Measurements from ENCODE around the gene STK32C.
A peak's percentile ranks its signal among the peaks of the same experiment; 100 is the strongest.

The STK32C gene

DNA sequence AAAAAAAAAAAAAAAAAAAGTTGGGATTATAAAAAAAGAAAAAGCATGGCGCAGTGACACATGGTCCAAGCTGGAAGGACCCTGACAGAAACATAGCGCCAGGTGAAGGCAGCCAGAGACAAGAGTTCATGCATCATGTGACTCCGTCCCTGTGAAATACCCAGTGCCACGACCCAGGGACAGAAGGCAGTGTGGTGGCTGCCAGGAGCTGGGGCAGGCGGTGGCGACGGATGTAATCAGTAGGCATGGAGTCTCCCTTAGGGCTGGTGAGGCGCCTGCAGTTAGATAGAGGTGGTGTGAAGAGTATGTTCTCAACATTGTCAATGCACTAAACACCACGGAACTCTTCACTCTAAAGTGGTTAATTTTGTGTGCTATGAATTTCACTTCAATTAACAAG, 43.9 kb downstream of the STK32C start:
- intact Hi-C loops (cut with DNase I) = no loop called here

DNA sequence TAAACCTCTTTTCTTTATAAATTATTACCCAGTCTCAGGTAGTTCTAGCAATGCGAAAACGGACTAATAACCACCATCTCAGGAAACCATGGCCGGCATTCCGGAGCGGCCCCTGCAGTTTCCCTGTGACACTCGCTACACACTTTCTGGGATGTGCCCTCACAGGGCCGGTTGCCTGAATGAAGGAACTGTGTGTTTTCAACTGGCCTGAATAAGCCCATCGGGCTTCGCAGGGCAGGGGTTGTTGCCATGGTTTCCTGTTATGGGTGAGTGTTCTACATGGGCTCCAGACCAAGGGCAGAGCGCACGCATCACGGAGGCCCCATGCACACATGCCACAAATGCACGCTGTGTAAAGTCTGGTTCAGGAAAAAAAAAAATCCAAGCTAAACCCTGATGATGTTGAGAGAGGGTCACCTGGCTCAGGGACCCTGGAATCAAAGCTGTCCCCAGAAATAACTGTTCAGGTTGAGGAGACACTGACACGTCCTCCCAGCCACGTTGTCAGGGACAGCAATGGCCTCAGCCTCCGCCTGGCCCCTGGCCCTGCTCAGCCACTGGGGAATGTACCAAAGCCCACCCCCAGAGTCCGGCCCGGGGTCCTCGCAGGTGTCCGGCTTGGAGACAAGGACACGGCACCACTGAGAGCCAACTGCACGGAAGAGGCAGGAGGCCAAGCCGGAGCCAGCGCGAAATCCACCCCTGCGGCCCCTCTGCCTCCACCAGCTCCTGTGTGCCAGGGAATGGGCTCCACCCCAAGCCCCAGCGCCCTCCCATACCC, 47.9 kb downstream of the STK32C start:
- no peak for DNase-seq
- intact Hi-C loops (cut with DNase I) = no loop called here

More for the DNA sequence above, 43.9 kb downstream of the STK32C start:
- no peak for DNase-seq

DNA sequence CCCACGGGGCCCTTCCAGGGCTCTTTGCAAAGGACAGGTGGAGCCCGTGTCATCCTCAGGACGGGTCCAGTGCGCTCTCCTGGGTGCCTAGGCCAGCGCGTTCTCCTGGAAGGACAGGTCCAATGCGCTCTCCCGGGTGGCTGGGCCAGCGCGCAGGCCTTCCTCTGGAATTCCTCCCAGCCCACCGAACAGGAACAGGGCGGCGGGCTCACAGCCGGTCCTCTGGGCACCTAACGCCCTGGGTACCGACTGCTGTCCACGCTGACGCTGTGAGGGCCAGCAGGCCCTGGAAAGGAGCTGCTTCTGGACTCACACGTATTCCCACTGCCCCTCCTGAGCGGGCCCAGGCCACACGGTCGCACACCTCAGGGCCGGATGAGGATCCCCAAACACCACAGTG, 49.3 kb downstream of the STK32C start:
- intact Hi-C loops (cut with DNase I) = no loop called here
- DNase-seq = no peak

DNA sequence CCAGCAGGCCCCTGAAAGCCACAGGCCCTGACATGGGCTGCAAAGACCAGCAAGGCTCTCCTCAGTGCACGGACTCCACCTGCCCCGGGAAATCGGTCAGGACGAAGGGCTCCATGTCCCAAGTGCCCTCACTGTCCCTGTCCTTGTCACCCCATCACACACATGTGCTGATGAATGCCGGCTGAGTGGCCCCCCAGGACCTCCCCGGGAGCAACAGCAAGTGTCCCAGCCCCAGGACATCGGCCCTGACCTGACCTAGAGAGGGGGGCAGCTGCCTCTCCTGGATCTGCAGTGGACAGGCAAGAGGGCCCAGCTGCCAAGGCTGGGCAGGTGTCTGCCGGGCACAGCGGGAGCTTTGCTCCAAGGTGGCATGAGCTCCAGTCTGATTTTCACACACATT, 49.8 kb downstream of the STK32C start:
- intact Hi-C loops (cut with DNase I) = no loop called here
- DNase-seq = no peak

DNA sequence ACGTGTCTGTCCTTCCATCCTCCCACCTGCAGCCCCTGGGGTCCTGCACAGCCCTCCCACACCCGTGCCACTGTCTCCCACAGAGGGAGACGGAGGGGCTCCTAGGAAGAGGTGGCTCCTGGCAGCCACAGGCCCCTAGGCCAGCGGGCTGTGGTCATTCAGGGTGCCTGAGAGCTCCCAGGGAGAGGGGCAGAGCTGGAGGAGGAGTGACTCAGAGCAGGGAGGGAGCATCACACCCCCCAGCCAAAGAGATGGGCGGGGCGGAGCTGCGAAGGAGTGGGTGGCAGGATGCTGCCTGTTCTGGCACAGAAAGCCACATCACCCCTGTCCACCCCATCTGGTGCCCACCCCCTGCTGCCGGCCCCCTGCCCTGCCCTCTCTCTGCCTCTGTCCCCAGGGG, 50.5 kb downstream of the STK32C start:
- intact Hi-C loops (cut with DNase I) = no loop called here
- DNase-seq = peak in 32 of 42 donors; percentile 30 to 86 (median 68)

DNA sequence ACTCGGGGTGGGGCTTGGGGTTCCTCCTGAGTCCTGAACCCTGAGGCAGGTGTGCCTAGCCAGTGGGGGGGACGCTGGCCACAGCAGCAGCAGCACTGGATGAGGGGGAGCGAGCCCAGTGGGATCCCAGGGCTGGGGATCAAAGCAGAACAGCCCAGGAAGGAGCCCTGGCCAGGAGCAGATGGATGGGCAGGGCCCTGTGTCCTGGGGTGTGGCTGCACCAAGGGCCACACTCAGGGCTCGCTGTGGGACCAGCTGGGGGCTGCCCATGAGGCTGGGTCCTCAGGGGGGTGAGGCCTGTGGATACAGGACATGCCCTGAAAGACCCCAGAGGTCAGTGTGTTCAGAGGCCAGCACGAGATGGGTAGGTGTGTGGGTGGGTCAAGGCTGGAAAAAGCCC, 50.9 kb downstream of the STK32C start:
- DNase-seq = no peak
- intact Hi-C loops (cut with DNase I) = no loop called here

DNA sequence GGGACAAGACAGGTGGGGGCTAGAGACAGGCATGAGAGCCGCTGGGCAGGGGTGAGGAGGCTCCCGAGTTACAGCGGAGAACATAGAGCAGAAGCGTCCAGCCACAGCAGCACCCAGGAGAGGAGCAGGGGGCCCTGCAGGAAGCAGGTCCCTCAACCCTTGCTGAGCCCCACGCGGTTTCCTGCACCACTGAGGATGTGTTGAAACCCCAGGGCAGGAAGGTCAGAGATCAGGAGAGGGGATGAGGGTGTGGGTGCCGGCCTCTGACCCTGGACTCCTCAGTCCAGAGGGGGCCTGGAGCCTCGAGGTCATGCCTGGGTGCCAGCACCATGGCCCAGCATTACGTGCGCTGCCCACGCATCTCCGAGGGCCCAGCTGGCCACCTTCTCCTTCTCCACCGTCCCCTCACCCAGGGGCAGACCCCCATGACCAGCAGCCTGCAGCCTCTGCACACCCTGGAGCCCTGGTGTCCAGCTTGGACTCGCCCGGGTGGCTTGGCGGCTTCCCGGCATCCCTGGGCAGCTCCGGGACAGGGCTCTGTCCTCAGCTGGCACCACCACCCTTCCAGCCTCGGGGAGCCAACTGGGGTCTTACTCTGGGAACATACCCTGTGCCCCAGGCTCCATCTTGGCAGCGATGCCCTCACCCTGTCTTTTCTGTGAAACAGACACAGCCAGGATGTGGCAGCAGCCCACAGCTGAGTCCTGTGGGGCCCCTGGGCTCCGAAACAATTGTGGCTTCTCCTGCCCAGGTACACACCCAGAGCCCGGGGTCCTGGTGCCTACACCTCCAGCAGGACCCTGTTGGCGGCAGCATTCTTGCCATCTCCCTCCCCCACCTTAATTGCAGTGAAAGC, 52.0 kb downstream of the STK32C start:
- intact Hi-C loops (cut with DNase I) = no loop called here
- no peak for DNase-seq

DNA sequence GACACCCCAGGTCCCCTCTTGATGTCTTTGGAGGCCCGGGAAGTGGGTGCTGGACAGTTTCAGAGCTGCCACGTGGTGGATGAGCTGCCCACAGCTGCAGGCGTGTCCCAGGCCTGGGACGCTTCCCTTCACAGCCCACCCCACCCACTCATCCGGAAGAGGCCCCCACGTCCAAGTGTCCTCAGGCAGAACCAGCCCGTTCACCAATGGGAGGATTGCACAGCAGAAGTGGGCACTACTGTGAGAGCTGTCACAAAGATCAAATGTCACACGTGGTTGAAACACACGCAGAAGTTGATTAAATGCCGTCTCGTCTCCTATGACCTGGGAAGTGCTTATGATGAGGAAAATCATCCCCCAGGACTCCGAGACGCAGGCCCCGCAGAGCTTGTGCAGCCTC, 52.9 kb downstream of the STK32C start:
- intact Hi-C loops (cut with DNase I) = no loop called here
- DNase-seq = no peak

DNA sequence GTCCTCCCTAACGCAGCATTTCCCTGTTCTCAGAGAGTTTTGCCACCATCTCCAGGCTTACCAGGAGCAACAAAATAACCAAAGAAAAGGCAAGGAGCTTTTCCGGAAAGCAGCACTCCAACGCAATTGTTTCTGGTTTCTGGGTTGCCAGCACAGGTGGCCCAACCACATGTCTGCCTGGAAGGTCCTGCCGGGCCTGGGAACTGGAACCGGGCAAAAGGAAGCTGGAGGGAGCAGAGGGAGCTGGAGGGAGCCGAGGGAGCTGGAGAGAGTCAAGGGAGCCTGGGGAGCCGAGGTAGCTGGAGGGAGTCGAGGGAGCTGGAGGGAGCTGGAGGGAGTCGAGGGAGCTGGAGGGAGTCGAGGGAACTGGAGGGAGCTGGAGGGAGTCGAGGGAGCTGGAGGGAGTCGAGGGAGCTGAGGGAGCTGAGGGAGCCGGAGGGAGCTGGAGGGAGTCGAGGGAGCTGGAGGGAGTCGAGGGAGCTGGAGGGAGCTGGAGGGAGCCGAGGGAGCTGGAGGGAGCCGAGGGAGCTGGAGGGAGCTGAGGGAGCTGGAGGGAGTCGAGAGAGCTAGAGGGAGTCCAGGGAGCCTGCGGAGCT, 54.6 kb downstream of the STK32C start:
- intact Hi-C loops (cut with DNase I) = no loop called here
- DNase-seq = no peak

DNA sequence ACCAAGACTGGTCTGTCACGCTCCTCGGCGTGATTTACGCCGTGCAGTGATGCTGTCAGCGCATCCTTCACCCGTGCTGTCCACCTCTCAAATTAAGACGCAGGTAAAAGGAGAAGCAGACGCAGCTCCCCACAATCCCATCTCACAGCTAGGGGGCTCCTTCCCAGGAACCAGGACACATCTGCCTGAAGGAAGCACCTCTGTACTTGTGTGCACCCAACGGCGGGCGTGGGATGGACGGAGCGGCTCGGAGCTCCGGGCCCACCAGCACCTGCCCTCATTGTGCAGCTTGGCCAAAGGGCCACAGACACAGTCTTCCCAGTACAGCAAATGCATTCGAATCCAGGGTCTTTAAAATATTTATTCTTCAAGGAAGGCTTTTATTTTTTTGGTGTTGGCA, 55.3 kb downstream of the STK32C start:
- intact Hi-C loops (cut with DNase I) = no loop called here
- no peak for DNase-seq

DNA sequence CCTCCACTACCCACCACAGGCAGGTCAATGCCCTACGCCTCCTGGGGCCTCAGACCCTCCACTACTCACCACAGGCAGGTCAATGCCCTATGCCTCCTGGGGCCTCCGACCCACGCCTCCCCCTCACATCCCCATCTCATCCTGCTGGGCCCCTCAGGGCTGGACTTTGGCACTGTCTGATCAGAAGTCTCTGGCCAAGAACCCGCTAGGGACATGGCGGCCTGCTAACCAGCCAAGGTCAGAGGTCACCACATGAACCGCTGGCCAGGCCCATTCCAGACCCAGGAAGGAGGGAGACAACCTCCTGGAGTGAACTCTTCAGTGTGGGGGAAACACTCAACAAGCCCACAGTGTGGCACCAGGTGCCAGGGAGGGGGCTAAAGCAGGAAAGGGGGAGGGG, 55.8 kb downstream of the STK32C start:
- DNase-seq = no peak
- intact Hi-C loops (cut with DNase I) = no loop called here

DNA sequence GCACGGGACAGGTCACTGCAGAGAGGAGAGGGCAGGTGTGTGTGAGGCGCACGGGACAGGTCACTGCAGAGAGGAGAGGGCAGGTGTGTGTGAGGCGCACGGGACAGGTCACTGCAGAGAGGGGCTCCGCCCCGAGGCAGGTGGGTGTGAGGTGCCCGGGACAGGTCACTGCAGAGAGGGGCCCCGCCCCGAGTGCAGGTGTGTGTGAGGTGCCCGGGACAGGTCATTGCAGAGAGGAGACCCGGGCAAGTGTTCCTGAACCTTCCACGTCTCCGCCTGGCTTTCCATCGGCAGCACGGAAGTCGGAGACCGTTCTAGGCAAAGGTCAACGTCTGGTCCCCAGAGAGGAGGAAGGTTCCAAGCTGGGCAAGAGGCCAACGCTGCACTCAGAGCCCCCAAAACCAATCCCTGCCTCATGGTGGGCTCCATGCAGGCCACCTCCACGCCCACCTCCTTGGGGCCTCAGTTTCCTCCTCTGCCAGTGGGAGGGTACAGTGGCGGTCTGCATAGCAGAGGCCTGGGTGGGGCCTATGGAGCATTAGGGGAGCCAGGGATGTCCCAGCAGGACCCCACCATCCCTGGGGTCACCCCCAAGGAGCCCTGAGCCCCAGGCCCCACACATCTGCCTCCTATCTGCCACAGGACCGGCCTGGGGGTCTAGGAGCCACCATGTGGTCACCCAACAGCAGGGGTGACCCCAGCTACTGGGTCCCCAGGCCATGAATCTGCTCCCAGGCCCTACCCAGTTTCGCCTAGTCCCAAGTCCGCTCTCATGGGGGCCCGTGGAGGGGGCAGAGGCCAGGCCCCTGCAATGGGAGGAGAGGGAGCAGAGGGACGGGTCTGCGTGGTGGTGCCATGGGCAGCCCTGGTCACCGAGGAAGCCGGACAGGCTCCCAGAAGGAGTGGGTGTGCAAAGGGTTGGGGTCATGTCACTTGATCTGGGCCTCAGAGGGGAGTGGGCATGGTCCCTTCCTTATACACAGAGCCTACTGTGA, 57.0 kb downstream of the STK32C start:
- no peak for DNase-seq
- intact Hi-C loops (cut with DNase I) = no loop called here

DNA sequence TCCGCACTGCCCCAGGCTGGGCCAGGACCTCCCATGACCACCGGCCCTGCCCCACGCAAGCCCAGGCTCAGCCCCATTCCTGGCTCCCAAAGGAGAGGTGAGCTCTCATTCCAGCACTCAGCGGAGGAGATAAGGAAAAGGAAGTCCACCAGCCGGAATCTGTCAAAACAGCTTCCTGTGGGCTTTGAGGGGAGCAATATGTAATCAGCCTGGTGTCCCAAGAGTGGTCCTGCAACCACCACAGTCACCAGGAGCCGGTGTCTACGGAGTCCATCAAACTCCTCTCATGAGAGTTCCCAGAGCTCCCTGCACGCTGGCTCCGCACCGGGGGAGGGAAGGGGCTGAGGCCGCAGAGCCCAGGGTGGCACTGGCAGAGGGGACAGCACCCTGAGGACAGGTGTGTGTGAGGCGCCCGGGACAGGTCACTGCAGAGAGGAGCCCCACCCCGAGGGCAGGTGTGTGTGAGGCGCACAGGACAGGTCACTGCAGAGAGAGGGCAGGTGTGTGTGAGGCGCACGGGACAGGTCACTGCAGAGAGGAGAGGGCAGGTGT, 57.9 kb downstream of the STK32C start:
- intact Hi-C loops (cut with DNase I) = no loop called here
- no peak for DNase-seq

DNA sequence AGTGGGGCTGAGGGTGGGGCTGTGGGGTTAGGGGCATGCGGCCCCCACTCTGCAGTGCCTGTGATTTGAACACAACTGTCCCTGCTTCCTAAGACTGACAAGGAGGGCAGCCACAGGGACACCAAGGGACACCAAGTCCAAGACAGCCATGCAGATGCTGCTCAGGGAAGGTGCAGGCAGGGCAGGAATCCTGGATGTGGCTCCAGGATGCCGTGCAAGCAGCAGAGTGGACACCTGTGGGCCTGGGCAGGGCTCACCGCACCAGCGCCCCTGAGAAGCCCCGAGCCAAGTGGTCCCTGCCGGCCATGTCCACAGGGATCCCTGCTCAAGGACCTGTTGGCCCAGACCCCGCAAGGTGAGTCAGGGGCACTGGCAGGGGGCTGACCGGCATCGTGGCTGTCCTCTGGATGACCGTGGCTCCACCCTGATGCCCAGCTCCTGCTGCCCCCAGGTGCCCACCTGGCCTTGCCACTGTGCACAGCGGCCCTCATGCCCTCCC, 58.5 kb downstream of the STK32C start:
- intact Hi-C loops (cut with DNase I) = no loop called here

DNA sequence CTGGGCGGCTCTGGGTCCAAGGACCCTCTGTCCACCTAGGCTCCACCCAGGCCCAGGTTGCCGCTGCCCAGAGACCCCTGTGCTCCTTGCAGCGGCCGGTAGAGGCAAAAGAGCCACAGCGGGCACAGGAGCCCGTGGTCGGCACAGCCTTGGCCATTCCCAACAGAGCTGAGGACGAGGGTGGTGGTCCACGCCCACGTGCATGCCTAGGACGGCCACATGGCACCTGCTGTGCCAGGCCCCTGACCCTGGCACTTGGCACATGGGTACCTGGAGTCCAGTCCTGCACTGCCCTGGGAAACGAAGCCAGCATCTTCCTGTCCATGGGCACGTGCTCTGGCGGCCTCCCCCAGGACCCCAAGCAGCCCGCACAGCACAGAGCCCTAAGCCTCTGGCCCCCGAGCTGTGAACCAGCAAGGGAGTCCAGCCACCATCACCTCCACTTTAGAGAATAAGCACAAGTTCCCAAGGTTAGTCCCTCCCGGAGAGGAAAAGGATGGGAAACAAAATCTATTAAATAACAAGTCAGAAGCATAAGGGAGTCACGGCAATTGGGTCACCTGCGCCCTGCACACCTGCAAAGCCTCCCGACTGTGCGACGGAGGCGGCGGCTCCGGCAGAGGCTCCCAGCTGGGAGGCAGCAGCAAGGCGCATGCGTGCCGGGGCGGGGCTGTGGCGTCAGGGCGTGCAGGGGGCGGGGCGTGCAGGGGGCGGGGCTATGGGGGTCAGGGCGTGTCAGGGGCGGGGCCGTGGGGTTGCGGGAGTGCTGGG, 59.1 kb downstream of the STK32C start:
- intact Hi-C loops (cut with DNase I) = no loop called here
- peak in 41 of 42 donors; percentile 43 to 89 (median 78) for DNase-seq

More for the DNA sequence above, 58.5 kb downstream of the STK32C start:
- DNase-seq = no peak

DNA sequence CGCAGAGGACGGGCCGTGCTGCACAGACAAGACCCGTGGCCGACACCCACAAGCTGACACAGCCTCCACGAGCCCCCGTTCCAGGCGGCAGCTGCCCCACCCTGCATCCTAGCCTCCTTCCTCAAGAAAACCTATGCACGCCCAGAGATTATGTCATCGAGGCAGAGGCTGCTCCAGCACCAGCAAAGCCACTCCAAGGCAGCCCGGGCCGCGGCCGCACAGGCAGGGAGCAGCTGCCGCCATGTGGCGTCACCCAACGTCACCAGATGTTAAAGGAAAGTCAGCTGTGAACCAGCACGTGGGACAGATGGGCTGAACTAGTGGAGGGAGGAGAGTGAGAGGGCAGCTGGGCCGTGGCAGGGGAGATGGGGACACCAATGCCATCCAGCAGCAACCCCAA, 59.8 kb downstream of the STK32C start:
- intact Hi-C loops (cut with DNase I) = no loop called here

DNA sequence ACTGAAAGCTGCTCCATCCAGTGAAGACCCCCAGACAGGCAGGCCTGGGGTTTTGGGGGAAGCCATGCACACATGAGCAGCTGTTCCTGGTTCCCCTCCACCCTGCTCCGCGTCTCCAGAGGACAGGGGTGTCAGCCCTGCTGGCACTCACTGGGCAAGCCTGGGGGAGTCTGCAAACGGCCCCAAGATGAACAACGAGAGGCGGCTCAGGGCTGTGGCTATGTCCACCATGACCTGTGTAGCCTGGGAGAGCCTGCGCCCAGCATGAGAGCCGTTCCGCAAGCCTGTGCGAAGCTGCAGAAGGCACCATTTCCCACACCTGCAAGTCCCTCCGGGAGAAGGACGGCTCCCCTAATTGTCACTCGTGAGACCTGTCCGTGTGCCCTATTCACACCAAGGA, 61.5 kb downstream of the STK32C start:
- DNase-seq = no peak
- intact Hi-C loops (cut with DNase I) = no loop called here

More for the DNA sequence above, 59.8 kb downstream of the STK32C start:
- DNase-seq = peak in 10 of 42 donors; percentile 16 to 68 (median 37)

DNA sequence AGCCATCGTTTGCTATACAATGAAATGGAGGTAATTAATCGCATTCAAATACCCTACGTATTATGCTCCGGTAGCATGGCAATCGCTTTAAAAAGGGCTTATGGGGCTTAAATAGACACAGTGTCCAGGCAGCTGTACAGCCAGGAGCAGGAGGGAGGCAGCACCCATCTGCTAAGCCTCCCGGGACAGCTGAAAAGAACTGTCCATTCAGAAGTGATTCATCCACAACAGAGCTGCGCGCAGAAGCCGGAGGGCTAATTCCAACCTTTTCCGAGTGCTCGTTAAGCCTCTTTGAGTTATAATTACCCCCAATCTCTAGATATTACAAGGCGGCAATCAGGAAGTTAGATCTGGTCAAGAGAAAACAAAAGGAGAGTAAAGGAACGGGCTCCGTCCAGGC, 62.7 kb downstream of the STK32C start:
- intact Hi-C loops (cut with DNase I) = no loop called here
- DNase-seq = peak in 8 of 42 donors; percentile 25 to 66 (median 53)
